B cell (primary cell): ENCODE data around the gene IGFN1.

Source experiments
- EZH2 ChIP-seq: IDR thresholded peaks from 2 replicates; pipeline ENCODE4 v1.6.1; 2012; ENCODE audit warnings: borderline replicate concordance, low read depth, mild to moderate bottlenecking, moderate library complexity, low read length; ENCODE audit not compliant: insufficient read depth, poor library complexity, severe bottlenecking
- TF ChIP-seq, protein P1 (sequence below): fragments of 200-600 bp; IDR thresholded peaks from one replicate; pipeline ENCODE4 v1.8.0; 2022; ENCODE audit warnings: antibody characterized with exemption, mild to moderate bottlenecking

DNA sequence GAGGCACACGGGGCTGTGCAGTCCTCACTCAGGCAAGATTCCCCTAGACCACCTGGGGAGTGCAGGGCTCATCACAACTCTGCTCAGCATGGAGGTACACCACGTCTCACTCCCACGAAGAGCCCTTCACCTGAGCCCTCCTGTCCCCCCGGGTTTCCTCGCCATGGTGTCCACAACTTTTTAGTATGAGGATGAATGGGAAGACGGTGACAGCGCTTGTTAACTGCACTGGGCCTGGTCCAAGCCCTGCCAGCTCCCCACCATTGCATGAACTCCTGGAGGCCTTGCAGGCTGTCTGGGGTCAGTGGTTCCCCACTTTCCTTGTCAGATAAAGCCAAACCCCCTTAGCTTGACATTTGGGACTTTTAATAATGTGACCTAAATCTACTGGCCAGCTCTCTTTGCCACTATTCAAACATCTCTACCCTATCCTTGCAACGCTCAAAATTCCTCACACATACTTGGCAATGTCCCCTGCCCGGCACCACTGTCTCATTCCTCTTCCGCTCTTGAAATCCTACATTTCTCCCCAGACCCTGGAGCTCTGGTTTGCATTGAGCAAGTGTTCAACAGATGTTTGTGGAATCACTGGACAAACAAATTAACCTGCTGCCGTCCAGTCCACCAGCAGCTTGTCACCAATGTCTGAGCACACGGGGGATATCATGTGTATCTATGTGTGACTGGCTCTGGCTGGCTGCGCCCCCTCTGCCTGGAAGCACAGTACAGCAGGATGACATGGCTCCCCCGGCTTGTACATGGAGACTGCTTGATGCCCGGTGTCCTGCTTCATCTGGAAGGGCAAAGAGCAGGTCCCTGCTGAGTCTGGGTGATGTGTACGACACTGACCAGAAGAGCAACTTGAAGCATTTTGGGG, 47.5 kb upstream of the IGFN1 start:
- TF ChIP-seq, protein P1, sequence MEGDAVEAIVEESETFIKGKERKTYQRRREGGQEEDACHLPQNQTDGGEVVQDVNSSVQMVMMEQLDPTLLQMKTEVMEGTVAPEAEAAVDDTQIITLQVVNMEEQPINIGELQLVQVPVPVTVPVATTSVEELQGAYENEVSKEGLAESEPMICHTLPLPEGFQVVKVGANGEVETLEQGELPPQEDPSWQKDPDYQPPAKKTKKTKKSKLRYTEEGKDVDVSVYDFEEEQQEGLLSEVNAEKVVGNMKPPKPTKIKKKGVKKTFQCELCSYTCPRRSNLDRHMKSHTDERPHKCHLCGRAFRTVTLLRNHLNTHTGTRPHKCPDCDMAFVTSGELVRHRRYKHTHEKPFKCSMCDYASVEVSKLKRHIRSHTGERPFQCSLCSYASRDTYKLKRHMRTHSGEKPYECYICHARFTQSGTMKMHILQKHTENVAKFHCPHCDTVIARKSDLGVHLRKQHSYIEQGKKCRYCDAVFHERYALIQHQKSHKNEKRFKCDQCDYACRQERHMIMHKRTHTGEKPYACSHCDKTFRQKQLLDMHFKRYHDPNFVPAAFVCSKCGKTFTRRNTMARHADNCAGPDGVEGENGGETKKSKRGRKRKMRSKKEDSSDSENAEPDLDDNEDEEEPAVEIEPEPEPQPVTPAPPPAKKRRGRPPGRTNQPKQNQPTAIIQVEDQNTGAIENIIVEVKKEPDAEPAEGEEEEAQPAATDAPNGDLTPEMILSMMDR = no peak
- no peak for TF ChIP-seq EZH2
